Upper lobe of left lung (tissue), 6 donors: ENCODE measurements around the gene HOXA5. TPM values are rescaled to one million over a fixed set of nuclear protein-coding genes. Genes with fewer than 3 reads are reported as not detected.

ENCODE experiments used
- ATAC-seq, 2 donors: fragments of 200-7000 bp; cut with Tn5 transposase; one replicate each; pipeline ENCODE4 v1.9.1; 2022; ENCODE audit warnings: mild to moderate bottlenecking in 2 of 2, moderate library complexity in 2 of 2; ENCODE audit not compliant: low FRiP score in 2 of 2
- DNase-seq, 2 donors: peaks; one replicate each; pipeline ENCODE4 v3.0.0-alpha.2; 2019 to 2020
- H3K27ac ChIP-seq, 4 donors: fragments of 200-600 bp; sonication (generic); one replicate each; pipeline ENCODE4 v1.5.1; 2016 to 2019
- H3K27me3 ChIP-seq, 4 donors: fragments of 200-600 bp; sonication (generic); one replicate each; pipeline ENCODE4 v1.5.1; 2017 to 2019
- H3K36me3 ChIP-seq, 4 donors: fragments of 200-600 bp; sonication (generic); one replicate each; pipeline ENCODE4 v1.5.1; 2016 to 2019
- H3K4me1 ChIP-seq, 4 donors: fragments of 200-600 bp; sonication (generic); one replicate each; pipeline ENCODE4 v1.5.1; 2018 to 2019
- H3K4me3 ChIP-seq, 4 donors: fragments of 200-600 bp; sonication (generic); one replicate each; pipeline ENCODE4 v1.5.1; 2017 to 2019; ENCODE audit warnings: mild to moderate bottlenecking in 2 of 4, moderate library complexity in 1 of 4
- H3K9me3 ChIP-seq, 4 donors: fragments of 200-600 bp; sonication (generic); one replicate each; pipeline ENCODE4 v1.5.1; 2018 to 2019
- EP300 ChIP-seq, 4 donors: sonication (generic); formaldehyde crosslinking; IDR thresholded peaks; one replicate each; pipeline ENCODE4 v1.5.1; 2017; ENCODE audit warnings: antibody characterized with exemption in 4 of 4, control low read depth in 2 of 4
- POLR2A ChIP-seq, 4 donors: fragments of 450-650 bp; IDR thresholded peaks; one replicate each; pipeline ENCODE4 v1.5.1; 2016 to 2017; ENCODE audit warnings: antibody characterized with exemption in 4 of 4, mild to moderate bottlenecking in 2 of 4
- POLR2AphosphoS5 ChIP-seq, 2 donors: sonication (generic); formaldehyde crosslinking; IDR thresholded peaks; one replicate each; pipeline ENCODE4 v1.5.1; 2017; ENCODE audit warnings: antibody characterized with exemption in 2 of 2
- WGBS, 2 donors: methylation state at CpG; one replicate each; pipeline ENCODE4 v1.1.5; 2017 to 2018; 5-methylcytosine and 5-hydroxymethylcytosine counted together
- total RNA-seq, 6 donors: library from RNA; depleted of rRNA in 4 of 6; stranded (reverse); fragments of >200 nt in 4 of 6; gene quantifications; one replicate each; pipeline versions ENCODE4 v1.1.0 to v1.2.1, GENCODE V29; 2016 to 2021
- TF ChIP-seq, protein P1 (sequence below), 6 experiments: fragments of 450-650 bp in 4 of 6; fragments of 200-600 bp in 2 of 6; sonication (generic) in 2 of 6; IDR thresholded peaks; one replicate each; pipeline ENCODE4 v1.5.1; 2016 to 2019; ENCODE audit warnings: antibody characterized with exemption in 6 of 6
- donor health status: DM: no; HTN: no; CAD: no; lungs with moderate emphysema.
- donor health status: DM: no; HTN: yes; CAD: no; lungs with severe emphysema.

The HOXA5 gene
- total RNA-seq, 6 donors from 2014 or later = 7.8 to 79.9 (median 16.9) TPM

DNA sequence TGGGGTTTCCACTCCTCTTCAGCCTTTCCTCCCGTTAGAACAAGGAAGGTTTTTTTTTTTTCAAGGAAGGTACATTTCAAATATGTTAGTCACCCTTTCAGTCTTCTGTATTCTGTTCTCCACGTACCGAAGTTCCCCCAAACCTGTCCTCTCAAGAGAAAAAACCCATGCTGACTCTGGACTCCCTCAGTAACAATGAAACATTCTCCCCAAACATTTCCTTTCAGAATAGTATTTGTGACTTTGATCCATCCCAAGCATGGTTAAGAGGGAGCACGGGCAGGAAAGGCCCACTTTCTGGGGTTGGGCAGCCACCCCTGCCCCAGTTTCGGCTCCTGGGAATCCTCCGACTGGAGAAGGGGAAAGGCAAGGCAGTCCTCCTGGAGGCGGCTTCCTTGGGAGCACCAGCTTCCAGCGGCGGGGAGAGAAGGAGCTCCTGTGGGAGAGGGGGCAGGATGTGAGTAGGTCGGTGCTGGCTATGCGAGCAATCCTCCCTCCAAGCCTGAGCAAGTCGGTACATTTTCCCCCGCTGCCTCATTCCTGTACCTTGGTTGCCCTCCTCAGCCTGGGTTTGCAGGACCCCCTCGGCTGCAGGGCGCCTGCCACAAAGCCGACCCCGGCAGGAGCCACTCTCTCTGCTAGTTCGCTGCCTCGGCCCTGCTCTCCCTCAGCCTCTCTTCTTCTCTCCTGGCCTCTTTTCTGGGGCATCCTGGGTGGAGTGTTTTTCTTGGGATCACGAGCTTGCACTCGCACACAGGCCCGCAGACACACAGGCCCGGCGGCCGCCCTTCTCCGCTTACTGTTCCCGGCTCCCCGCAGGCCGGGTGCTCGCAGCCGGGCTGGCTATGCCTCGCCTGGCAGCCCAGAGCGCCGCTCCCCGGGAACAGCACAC lies 45.5 kb downstream of the HOXA5 start:
- Histone ChIP-seq H3K9me3 (no peaks in the 10 kb centered on the region), H3K4me1 (peaks cover 4 to 24% (median 14%) of the 10 kb centered on the region in 4 donors), H3K27ac (peak overlapping the region; percentile 85 to 95 (median 90)), H3K36me3 (no peaks in the 10 kb centered on the region), H3K27me3 (peaks cover 0 to 24% (median 8%) of the 10 kb centered on the region in 4 donors), H3K4me3 (peak overlapping the region; percentile 31 to 93 (median 82))
- DNase-seq (peak in 1 of 2 donors; percentile 83), ATAC-seq (no peak)
- WGBS, 2 donors = 21 to 23% methylated on average over 28 to 34 of the region's 35 CpGs
- TF ChIP-seq, protein P1, sequence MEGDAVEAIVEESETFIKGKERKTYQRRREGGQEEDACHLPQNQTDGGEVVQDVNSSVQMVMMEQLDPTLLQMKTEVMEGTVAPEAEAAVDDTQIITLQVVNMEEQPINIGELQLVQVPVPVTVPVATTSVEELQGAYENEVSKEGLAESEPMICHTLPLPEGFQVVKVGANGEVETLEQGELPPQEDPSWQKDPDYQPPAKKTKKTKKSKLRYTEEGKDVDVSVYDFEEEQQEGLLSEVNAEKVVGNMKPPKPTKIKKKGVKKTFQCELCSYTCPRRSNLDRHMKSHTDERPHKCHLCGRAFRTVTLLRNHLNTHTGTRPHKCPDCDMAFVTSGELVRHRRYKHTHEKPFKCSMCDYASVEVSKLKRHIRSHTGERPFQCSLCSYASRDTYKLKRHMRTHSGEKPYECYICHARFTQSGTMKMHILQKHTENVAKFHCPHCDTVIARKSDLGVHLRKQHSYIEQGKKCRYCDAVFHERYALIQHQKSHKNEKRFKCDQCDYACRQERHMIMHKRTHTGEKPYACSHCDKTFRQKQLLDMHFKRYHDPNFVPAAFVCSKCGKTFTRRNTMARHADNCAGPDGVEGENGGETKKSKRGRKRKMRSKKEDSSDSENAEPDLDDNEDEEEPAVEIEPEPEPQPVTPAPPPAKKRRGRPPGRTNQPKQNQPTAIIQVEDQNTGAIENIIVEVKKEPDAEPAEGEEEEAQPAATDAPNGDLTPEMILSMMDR (IDR thresholded peaks at IDR 0.05) = no peak
- no peak for TF ChIP-seq POLR2AphosphoS5 (IDR thresholded peaks at IDR 0.05)

DNA sequence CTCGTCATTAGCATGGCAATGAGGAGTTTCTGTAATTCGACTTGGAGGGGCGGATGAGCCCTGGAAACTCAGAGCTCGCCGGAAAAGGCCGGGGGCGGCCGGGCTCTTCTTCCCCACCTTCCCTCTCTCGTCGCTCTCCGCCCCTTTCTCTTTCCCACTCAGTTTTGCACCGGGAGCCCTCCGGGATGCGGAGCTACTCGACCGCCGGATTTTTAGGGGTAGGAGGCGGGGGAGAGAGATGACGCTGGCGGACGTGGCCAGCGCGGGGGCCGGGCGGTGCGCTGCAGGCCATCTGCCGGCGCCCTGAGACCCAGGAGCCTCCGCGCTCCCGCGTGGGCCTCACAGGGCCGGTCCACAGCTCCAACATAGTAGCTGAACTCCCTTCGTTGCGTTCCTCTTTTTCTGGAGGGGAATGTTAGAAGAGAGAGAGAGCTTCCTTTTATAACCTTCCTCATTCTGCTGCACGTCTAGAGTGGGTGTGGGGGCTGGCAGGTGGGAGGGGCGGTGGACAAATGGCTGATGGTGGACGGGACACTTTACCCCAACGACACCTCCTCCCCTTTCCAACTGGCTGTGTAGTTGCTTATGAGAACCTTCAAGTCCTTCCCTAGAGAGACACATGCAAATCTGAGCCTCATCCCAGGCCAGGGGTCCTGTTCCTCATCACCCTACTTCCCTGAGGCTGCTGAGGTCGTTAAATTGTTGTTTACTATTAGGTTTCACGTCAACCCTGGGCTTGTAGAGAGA lies 46.5 kb downstream of the HOXA5 start:
- Histone ChIP-seq H3K27me3 (peaks cover 0 to 16% (median 5%) of the 10 kb centered on the region in 4 donors), H3K4me3 (peak overlapping the region; percentile 58 to 93 (median 82)), H3K9me3 (no peaks in the 10 kb centered on the region), H3K4me1 (peaks cover 4 to 24% (median 14%) of the 10 kb centered on the region in 4 donors), H3K27ac (peak overlapping the region; percentile 86 to 95 (median 94)), H3K36me3 (no peaks in the 10 kb centered on the region)
- TF ChIP-seq, protein P1 (IDR thresholded peaks at IDR 0.05) = no peak
- TF ChIP-seq POLR2A (IDR thresholded peaks at IDR 0.05) (peak in 2 of 4 donors; percentile 34 to 43), EP300 (IDR thresholded peaks at IDR 0.05) (no peak), POLR2AphosphoS5 (IDR thresholded peaks at IDR 0.05) (peak; percentile 54 to 56)
- peak; percentile 61 to 74 for ATAC-seq
- peak in 1 of 2 donors; percentile 90 for DNase-seq
- 3% methylated on average over 31 to 39 of the region's 41 CpGs for WGBS, 2 donors

DNA sequence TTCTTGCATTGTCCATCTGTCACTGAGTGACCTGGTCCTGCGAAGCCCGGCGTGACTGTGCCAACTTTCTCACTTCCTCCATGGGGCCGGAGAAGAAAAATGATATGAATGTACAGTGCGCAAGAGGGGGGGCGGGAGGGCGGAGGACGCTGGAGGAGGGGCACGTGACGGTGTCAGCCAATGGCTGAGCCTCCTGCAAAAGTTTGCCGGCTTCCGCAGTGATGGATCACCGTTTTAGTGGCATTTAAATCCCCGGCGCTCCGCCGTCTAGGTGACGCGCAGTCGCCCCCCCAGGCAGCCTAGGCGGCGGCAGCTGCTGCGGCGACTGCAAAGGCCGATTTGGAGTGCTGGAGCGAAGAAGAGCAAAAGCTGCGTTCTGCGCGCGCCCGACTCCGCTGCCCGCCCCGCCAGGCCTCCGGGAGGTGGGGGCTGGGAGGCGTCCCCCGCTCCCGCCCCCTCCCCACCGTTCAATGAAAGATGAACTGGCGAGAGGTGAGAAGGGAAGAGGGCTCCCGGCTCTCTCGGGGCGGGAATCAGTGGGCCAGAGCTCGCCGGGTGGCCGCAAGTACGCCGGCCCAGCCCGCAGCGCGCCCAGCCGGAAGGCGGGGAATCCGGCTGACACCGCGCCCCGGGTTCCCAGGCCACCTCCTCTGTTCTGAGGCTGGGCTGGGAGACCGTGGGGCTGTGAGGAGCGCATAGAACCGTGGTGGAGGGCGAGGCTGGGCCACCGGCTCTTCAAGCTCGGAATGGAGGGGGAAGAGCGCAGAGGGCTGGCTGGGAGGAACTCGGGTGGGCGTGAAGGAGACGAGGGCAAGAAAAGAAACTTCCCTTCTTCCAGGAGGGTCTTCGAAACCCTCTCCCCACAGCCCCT lies 47.3 kb downstream of the HOXA5 start, which contains the start of gene HOXA1:
Gene HOXA1, minus strand, starts transcription at position 104 of the 871 bp plus-strand sequence. Its CDS starts 88 bp downstream, at position 16.
- peaks cover 4 to 24% (median 14%) of the 10 kb centered on the region in 4 donors for H3K4me1 ChIP-seq
- H3K9me3 ChIP-seq = no peaks in the 10 kb centered on the region
- no peaks in the 10 kb centered on the region for H3K36me3 ChIP-seq
- peak within 1 kb of the TSS; percentile 58 to 93 (median 82) for H3K4me3 ChIP-seq
- DNase-seq (peak; percentile 78 to 92), ATAC-seq (peak; percentile 78 to 93)
- 1 to 2% methylated on average over 28 to 46 of the region's 68 CpGs for WGBS, 2 donors
- H3K27me3 ChIP-seq = peaks cover 0 to 13% (median 4%) of the 10 kb centered on the region in 4 donors
- H3K27ac ChIP-seq = peak within 1 kb of the TSS; percentile 86 to 95 (median 94)
- TF ChIP-seq POLR2AphosphoS5 (IDR thresholded peaks at IDR 0.05) (peak in 1 of 2 donors; percentile 80), POLR2A (IDR thresholded peaks at IDR 0.05) (peak in 3 of 4 donors; percentile 46 to 73 (median 58)), EP300 (IDR thresholded peaks at IDR 0.05) (no peak)
- TF ChIP-seq, protein P1 (IDR thresholded peaks at IDR 0.05) = no peak
